ENCODE measurements around the gene LGI2. TPM values are rescaled to one million over a fixed set of nuclear protein-coding genes. Genes with fewer than 3 reads are reported as not detected.

The LGI2 gene
- total and polyA plus RNA-seq, 2 of the 8 experiments (the other 6 are each of a cell fraction or from before 2014, with no cell fraction given), result 2.3 to 4.0 TPM

DNA sequence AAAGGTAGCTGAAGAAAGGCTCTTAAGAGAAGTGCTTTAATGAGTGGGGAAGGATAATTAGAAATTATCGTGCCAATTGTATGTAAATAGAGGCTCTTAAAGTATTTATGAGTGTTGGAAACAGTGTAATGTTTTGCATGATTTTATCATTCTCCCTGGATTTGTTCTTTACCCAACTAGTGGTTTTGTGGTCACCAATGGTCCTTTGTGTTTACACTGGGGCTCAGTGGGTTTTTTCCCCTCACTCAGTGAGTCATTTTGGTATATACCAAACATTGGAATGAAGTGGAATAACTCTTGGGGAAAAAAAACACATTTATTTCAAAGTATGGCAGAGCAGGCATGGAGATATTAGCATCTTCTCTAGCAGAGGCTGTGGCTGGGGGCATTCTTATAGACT, 20.8 kb upstream of the LGI2 start:
- H3K9ac ChIP-seq (replicated peaks in 1 of 4; ENCODE audit: extremely low read depth in 1 of 4, low read depth in 3 of 4, low read length in 3 of 4), result no peak overlapping the region
- FAIRE-seq, result no peak
- no peak for DNase-seq (ENCODE audit: low read depth in 1 of 2, low spot score in 2 of 2)
- no peak overlapping the region for H2BK120ac ChIP-seq (replicated peaks; ENCODE audit: low read depth, low read length)
- no peaks in the 10 kb centered on the region for H3K36me3 ChIP-seq (ENCODE audit: control insufficient read depth in 2 of 4, insufficient read depth in 4 of 4, low read length in 3 of 4)
- ChIA-PET CTCF (ENCODE audit: partially characterized antibody) (no interaction called here), POLR2A (ENCODE audit: partially characterized antibody) (no interaction called here)
- no peak overlapping the region for H4K8ac ChIP-seq (ENCODE audit: extremely low read depth, insufficient read depth, low read length)
- H4K5ac ChIP-seq (ENCODE audit: insufficient read length, low read depth, low read length), result no peak overlapping the region
- no peaks in the 10 kb centered on the region for H3K79me1 ChIP-seq (ENCODE audit: low read depth, low read length)
- no peak overlapping the region for H3K23ac ChIP-seq (ENCODE audit: insufficient read length)
- H2BK15ac ChIP-seq (ENCODE audit: low read length), result no peak overlapping the region
- no peak overlapping the region for H2AFZ ChIP-seq (ENCODE audit: low read length)
- WGBS, 2 experiments (ENCODE audit: extremely low coverage in 1 of 2, insufficient coverage in 1 of 2, insufficient read length in 1 of 2, insufficient replicate concordance in 2 of 2, low coverage in 1 of 2, low lambda C conversion rate in 2 of 2, missing lambda C conversion rate in 1 of 2), result 100% methylated on average over 1 of the region's 1 CpG; no CpG with 5 or more reads in 1 of the 2 experiments
- H2BK20ac ChIP-seq (ENCODE audit: low read length), result no peak overlapping the region
- H4K20me1 ChIP-seq (replicated peaks in 1 of 2; ENCODE audit: control insufficient read depth in 1 of 2, insufficient read depth in 2 of 2, low read length in 2 of 2), result no peaks in the 10 kb centered on the region
- H2BK5ac ChIP-seq (ENCODE audit: low read depth, low read length), result no peak overlapping the region
- no peak overlapping the region for H4K91ac ChIP-seq (replicated peaks; ENCODE audit: insufficient read length, low read length)
- H3K18ac ChIP-seq (ENCODE audit: extremely low read depth, low read length), result no peak overlapping the region
- H3K23me2 ChIP-seq (ENCODE audit: low read depth, low read length), result no peaks in the 10 kb centered on the region
- H3K27ac ChIP-seq (ENCODE audit: low read depth, low read length), result no peak overlapping the region
- H3K4ac ChIP-seq (replicated peaks; ENCODE audit: insufficient read length, low read depth, low read length), result no peak overlapping the region
- no peak overlapping the region for H2BK12ac ChIP-seq (ENCODE audit: low read depth, low read length)
- peaks cover 12 to 19% of the 10 kb centered on the region in 2 experiments; a peak in 3 of 4 replicates for H3K9me3 ChIP-seq (ENCODE audit: insufficient read depth in 2 of 2, low read depth in 1 of 2, low read length in 1 of 2)
- no peak overlapping the region for H3K4me2 ChIP-seq (ENCODE audit: insufficient read depth in 1 of 2, low read depth in 2 of 2, low read length in 2 of 2)
- H3K56ac ChIP-seq (replicated peaks; ENCODE audit: insufficient read length, low read depth, low read length), result no peak overlapping the region
- H3K4me3 ChIP-seq (ENCODE audit: extremely low read depth in 1 of 4, insufficient read depth in 2 of 4, low read depth in 3 of 4, low read length in 4 of 4), result no peak overlapping the region
- no peaks in the 10 kb centered on the region for H3K27me3 ChIP-seq (replicated peaks in 1 of 4; ENCODE audit: control insufficient read depth in 3 of 4, extremely low read depth in 1 of 4, insufficient read depth in 3 of 4, low read length in 3 of 4)
- no peak overlapping the region for H3K14ac ChIP-seq (ENCODE audit: insufficient read length)
- no peak overlapping the region for H2AK5ac ChIP-seq (ENCODE audit: low read depth, low read length)
- H3K79me2 ChIP-seq (ENCODE audit: control insufficient read depth in 1 of 2, insufficient read depth in 2 of 2, low read length in 2 of 2), result no peaks in the 10 kb centered on the region
- H3K4me1 ChIP-seq (replicated peaks in 1 of 4; ENCODE audit: control insufficient read depth in 3 of 4, insufficient read depth in 4 of 4, low read length in 3 of 4), result no peaks in the 10 kb centered on the region
- TF ChIP-seq TBP (IDR thresholded peaks at IDR 0.05; ENCODE audit: low read depth, low read length), result no peak
- TF ChIP-seq RNF2 (IDR thresholded peaks at IDR 0.05; ENCODE audit: borderline replicate concordance, low read depth, low read length, missing control alignments, poor library complexity, severe bottlenecking), result no peak
- TF ChIP-seq KDM5A (IDR thresholded peaks at IDR 0.05; ENCODE audit: low read length), result no peak
- TF ChIP-seq ASH2L (IDR thresholded peaks at IDR 0.05; ENCODE audit: low read length), result no peak
- TF ChIP-seq SIRT6 (IDR thresholded peaks at IDR 0.05; ENCODE audit: low read length), result no peak
- no peak for TF ChIP-seq RFX5 (IDR thresholded peaks at IDR 0.05; ENCODE audit: borderline replicate concordance, low read depth, low read length)
- TF ChIP-seq CEBPB (IDR thresholded peaks at IDR 0.05; ENCODE audit: low read depth, low read length), result no peak

All from H1 (cell line).